Gastroesophageal sphincter (tissue), 4 donors: ENCODE measurements around the gene EXD2. TPM values are rescaled to one million over a fixed set of nuclear protein-coding genes. Genes with fewer than 3 reads are reported as not detected.

Experiments
- ATAC-seq: fragments of 150-250 bp; one replicate; pipeline ENCODE4 v1.9.1; 2016; ENCODE audit warnings: mild to moderate bottlenecking, moderate library complexity
- H3K27ac ChIP-seq, 4 donors: fragments of 200-600 bp; sonication (generic) in 3 of 4; 1 replicate in 3 of 4; 2 replicates in 1 of 4; pipeline ENCODE4 v1.5.1; 2016 to 2019
- H3K27me3 ChIP-seq: fragments of 200-600 bp; sonication (generic); one replicate; pipeline ENCODE4 v1.5.1; 2019
- H3K36me3 ChIP-seq, 2 donors: fragments of 200-600 bp; sonication (generic); one replicate each; pipeline ENCODE4 v1.5.1; 2019; ENCODE audit warnings: control low read depth in 1 of 2
- H3K4me1 ChIP-seq, 3 donors: fragments of 200-600 bp; sonication (generic); 1 replicate in 2 of 3; 2 replicates in 1 of 3; pipeline ENCODE4 v1.5.1; 2016 to 2019; ENCODE audit warnings: control low read depth in 2 of 3
- H3K4me3 ChIP-seq, 2 donors: fragments of 200-600 bp; sonication (generic); one replicate each; pipeline ENCODE4 v1.5.1; 2019; ENCODE audit warnings: mild to moderate bottlenecking in 1 of 2, moderate library complexity in 1 of 2
- H3K9me3 ChIP-seq, 3 donors: fragments of 200-600 bp; sonication (generic); one replicate each; pipeline ENCODE4 v1.5.1; 2017 to 2019; ENCODE audit warnings: control low read depth in 2 of 3
- EP300 ChIP-seq: sonication (generic); formaldehyde crosslinking; IDR thresholded peaks from one replicate; pipeline ENCODE4 v1.6.1; 2017; ENCODE audit warnings: antibody characterized with exemption, mild to moderate bottlenecking
- POLR2A ChIP-seq, 2 donors: fragments of 450-650 bp; IDR thresholded peaks; one replicate each; pipeline ENCODE4 v1.6.1; 2017; ENCODE audit warnings: antibody characterized with exemption in 2 of 2, mild to moderate bottlenecking in 2 of 2, moderate library complexity in 1 of 2
- POLR2AphosphoS5 ChIP-seq: sonication (generic); formaldehyde crosslinking; IDR thresholded peaks from one replicate; pipeline ENCODE4 v1.6.1; 2017; ENCODE audit warnings: antibody characterized with exemption
- WGBS, 2 donors: methylation state at CpG; one replicate each; pipeline ENCODE4 v1.1.5; 2018; ENCODE audit warnings: low coverage in 1 of 2; 5-methylcytosine and 5-hydroxymethylcytosine counted together
- total RNA-seq, 4 donors: library from RNA; depleted of rRNA; stranded (reverse); fragments of >200 nt; gene quantifications; one replicate each; pipeline ENCODE4 v1.1.0, GENCODE V29; 2016
- TF ChIP-seq, protein P1 (sequence below), 4 experiments: fragments of 200-600 bp in 2 of 4; fragments of 450-650 bp in 2 of 4; sonication (generic) in 1 of 4; IDR thresholded peaks; one replicate each; pipeline ENCODE4 v1.5.1; 2017 to 2019; ENCODE audit warnings: antibody characterized with exemption in 4 of 4, mild to moderate bottlenecking in 2 of 4, moderate library complexity in 2 of 4

EXD2 gene
- total RNA-seq, 4 donors from 2014 or later = 16.7 to 37.1 (median 25.8) TPM

DNA sequence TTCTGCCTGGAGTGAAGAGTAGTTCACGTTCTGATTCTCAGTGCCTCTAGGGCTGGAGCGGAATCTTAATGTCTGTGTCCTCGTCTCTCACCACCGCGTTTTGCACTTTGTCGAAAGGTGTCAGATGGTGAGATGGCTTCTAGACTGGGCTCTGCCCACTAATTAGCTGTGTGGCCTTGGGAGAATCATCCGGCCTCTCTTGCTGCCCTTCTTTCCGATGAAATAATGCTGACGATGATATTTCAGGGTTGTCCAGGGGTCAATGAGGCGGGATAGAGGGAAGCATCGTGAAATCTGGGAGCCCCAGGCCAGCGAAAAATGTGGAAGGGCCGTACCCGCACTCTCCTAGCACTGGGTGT is 67.8 kb downstream of the EXD2 start:
- Histone ChIP-seq H3K4me3 (peak overlapping the region; percentile 48 to 71), H3K4me1 (peaks cover 0 to 45% (median 22%) of the 10 kb centered on the region in 3 donors), H3K9me3 (no peaks in the 10 kb centered on the region), H3K27me3 (peaks cover 59% of the 10 kb centered on the region), H3K36me3 (no peaks in the 10 kb centered on the region), H3K27ac (peak overlapping the region in 1 of 4 donors; percentile 76)
- TF ChIP-seq POLR2A (IDR thresholded peaks at IDR 0.05) = no peak
- no peak for TF ChIP-seq EP300
- TF ChIP-seq POLR2AphosphoS5 = no peak
- TF ChIP-seq, protein P1, sequence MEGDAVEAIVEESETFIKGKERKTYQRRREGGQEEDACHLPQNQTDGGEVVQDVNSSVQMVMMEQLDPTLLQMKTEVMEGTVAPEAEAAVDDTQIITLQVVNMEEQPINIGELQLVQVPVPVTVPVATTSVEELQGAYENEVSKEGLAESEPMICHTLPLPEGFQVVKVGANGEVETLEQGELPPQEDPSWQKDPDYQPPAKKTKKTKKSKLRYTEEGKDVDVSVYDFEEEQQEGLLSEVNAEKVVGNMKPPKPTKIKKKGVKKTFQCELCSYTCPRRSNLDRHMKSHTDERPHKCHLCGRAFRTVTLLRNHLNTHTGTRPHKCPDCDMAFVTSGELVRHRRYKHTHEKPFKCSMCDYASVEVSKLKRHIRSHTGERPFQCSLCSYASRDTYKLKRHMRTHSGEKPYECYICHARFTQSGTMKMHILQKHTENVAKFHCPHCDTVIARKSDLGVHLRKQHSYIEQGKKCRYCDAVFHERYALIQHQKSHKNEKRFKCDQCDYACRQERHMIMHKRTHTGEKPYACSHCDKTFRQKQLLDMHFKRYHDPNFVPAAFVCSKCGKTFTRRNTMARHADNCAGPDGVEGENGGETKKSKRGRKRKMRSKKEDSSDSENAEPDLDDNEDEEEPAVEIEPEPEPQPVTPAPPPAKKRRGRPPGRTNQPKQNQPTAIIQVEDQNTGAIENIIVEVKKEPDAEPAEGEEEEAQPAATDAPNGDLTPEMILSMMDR (IDR thresholded peaks at IDR 0.05) = no peak
- 38 to 47% methylated on average over 4 to 8 of the region's 14 CpGs for WGBS, 2 donors
- ATAC-seq = no peak

DNA sequence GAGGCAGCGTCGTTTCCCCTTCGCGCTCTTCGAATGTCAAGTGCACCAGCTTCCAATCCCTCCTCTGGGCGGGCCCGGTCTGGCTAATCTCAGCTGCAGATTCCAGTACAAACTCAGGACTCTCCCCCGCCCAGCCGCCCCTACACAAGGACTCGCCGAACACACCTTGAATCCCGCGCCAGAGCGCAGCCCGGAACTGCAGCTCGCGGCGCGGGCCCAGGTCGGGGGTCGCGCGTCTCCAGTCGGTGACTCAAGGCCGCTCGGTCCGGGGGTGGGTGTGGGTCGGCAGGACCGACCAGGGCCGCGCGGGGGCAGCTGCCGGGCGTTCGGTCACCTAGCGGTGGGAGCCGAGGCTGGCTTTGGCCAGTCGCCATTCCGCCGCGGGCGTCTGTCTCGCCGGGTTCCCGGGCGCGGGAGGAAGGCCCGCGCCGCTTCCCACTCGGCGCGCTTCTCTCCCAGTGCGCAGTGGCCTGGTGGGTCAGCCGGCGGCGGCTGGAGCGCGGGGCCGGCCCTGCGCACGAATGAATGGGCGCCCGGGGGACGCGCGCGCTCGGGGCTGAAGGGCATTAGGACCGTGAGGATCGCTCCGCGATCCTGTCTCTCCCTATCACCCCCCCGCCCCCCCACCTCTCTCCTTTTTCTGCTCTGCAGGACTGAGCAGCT is 68.4 kb downstream of the EXD2 start, which contains the start of gene GALNT16:
Gene GALNT16, plus strand, starts transcription at position 632 of the 663 bp plus-strand sequence. CDS start 133 bp downstream, outside the sequence.
- Histone ChIP-seq H3K27me3 (peaks cover 59% of the 10 kb centered on the region), H3K9me3 (no peaks in the 10 kb centered on the region), H3K4me1 (peaks cover 0 to 45% (median 22%) of the 10 kb centered on the region in 3 donors), H3K27ac (peak within 1 kb of the TSS in 3 of 4 donors; percentile 45 to 76 (median 71)), H3K4me3 (peak within 1 kb of the TSS; percentile 48 to 71), H3K36me3 (no peaks in the 10 kb centered on the region)
- peak; percentile 24 for ATAC-seq
- no CpG with 5 or more reads among the region's 74 CpGs for WGBS, 2 donors
- TF ChIP-seq POLR2AphosphoS5 (no peak), POLR2A (IDR thresholded peaks at IDR 0.05) (no peak), EP300 (no peak)
- TF ChIP-seq, protein P1 (IDR thresholded peaks at IDR 0.05) = peak in 3 of 4 experiments; percentile 24 to 59 (median 54)

DNA sequence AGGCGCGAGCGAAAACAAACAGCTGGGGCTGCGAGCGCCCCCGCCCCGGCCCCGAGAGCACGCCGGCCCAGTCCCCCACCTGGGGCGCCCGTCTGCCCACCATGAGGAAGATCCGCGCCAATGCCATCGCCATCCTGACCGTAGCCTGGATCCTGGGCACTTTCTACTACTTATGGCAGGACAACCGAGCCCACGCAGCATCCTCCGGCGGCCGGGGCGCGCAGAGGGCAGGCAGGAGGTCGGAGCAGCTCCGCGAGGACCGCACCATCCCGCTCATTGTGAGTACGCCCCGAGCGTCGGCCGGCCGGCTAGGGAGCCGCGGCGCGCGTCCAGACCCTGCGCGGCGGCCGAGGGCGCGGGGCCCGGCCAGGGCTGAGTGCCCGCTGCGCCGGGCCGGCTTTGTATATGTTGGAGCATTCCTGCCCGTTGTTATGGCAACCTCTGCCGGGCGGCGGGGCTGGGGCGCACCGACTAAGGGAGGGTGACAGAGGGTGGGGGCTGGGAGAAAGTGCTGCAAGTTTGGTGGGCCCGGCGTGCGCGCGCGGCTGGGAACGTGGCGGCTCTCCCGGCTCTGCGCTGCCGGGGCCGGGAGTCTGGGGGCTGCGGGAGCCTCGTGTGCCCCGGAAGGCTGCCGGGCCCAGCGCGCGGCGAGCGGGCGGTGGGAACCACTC is 69.0 kb downstream of the EXD2 start:
- TF ChIP-seq EP300 (no peak), POLR2AphosphoS5 (no peak), POLR2A (IDR thresholded peaks at IDR 0.05) (no peak)
- TF ChIP-seq, protein P1 (IDR thresholded peaks at IDR 0.05) = no peak
- Histone ChIP-seq H3K4me3 (peak overlapping the region; percentile 48 to 71), H3K27ac (peak overlapping the region in 3 of 4 donors; percentile 45 to 76 (median 71)), H3K4me1 (peaks cover 0 to 45% (median 22%) of the 10 kb centered on the region in 3 donors), H3K27me3 (peaks cover 59% of the 10 kb centered on the region), H3K9me3 (no peaks in the 10 kb centered on the region), H3K36me3 (no peaks in the 10 kb centered on the region)
- 0% methylated on average over 2 of the region's 78 CpGs; no CpG with 5 or more reads in 1 of the 2 donors for WGBS, 2 donors
- ATAC-seq = no peak

DNA sequence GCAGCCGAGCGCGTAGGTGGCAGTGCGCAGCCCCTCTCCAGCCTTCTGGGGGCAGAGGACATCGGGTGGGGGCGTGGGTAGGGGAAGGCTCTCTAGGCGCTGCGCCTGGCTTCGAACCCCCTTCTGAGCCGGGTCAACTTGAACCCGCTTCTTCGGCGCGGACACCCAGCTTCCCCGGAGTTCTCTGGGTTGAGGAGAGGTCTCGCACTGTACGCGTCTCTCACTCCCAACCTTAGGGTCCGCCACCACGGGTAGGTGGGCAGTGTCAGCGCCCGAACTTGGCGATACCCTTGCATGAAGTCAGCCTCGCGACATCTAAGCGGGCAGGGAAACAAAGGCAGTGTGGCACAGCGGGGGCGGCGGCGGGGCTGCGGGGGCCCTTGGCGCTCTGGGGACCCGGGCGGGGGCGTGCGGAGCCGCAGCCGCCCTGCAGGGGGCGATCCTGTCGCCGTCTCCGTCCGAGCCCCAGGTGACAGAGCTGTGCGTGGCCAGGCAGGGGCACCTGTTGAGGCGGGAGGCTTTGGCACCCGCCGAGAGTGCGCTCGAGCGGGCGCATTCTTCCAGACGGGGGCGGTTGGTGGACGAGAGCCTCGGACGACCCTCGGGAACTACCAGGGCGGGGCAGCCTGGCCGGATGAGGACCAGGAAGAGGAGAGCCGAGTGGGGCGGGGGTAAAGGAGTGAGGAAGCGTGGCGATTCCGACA is 69.7 kb downstream of the EXD2 start:
- Histone ChIP-seq H3K9me3 (no peaks in the 10 kb centered on the region), H3K27me3 (peaks cover 59% of the 10 kb centered on the region), H3K4me1 (peaks cover 0 to 45% (median 22%) of the 10 kb centered on the region in 3 donors), H3K27ac (peak overlapping the region in 3 of 4 donors; percentile 45 to 76 (median 71)), H3K36me3 (no peaks in the 10 kb centered on the region), H3K4me3 (peak overlapping the region; percentile 48 to 71)
- ATAC-seq = peak; percentile 26
- 0 to 3% methylated on average over 1 to 5 of the region's 64 CpGs for WGBS, 2 donors
- TF ChIP-seq, protein P1 (IDR thresholded peaks at IDR 0.05) = peak in 3 of 4 experiments; percentile 53 to 85 (median 55)
- TF ChIP-seq EP300 = no peak
